DOHH2 (cell line): ENCODE data around the gene SQSTM1.

Experiments
- H3F3A ChIP-seq: fragments of 200-600 bp; sonication (generic), shearing (Covaris generic); 2 replicates; pipeline ENCODE4 v1.6.0; 2016; ENCODE audit warnings: antibody characterized with exemption, mild to moderate bottlenecking; ENCODE audit not compliant: control insufficient read depth, insufficient read depth
- H3K27ac ChIP-seq: fragments of 200-600 bp; sonication (generic); 2 replicates; pipeline ENCODE4 v1.5.1; 2014; ENCODE audit warnings: low read depth, mild to moderate bottlenecking, low read length, moderate library complexity
- H3K27me3 ChIP-seq: fragments of 200-600 bp; sonication (generic); 2 replicates; pipeline ENCODE4 v1.6.1; 2014; ENCODE audit warnings: mild to moderate bottlenecking, low read length, mixed read lengths; ENCODE audit not compliant: control insufficient read depth
- H3K36me3 ChIP-seq: fragments of 200-600 bp; sonication (generic); 2 replicates; pipeline ENCODE4 v1.6.1; 2014; ENCODE audit warnings: mild to moderate bottlenecking, low read length, moderate library complexity, mixed read lengths; ENCODE audit not compliant: control insufficient read depth
- H3K4me1 ChIP-seq: fragments of 200-600 bp; sonication (generic); 2 replicates; pipeline ENCODE4 v1.6.1; 2014; ENCODE audit warnings: mild to moderate bottlenecking, low read length, mixed read lengths; ENCODE audit not compliant: control insufficient read depth
- H3K4me2 ChIP-seq: fragments of 200-600 bp; sonication (generic); 2 replicates; pipeline ENCODE4 v1.6.0; 2014; ENCODE audit warnings: mild to moderate bottlenecking, low read length, moderate library complexity
- H3K4me3 ChIP-seq: fragments of 200-600 bp; sonication (generic); 2 replicates; pipeline ENCODE4 v1.5.1; 2014; ENCODE audit warnings: mild to moderate bottlenecking, low read length, mixed read lengths
- H3K79me2 ChIP-seq: fragments of 200-600 bp; sonication (generic); 2 replicates; pipeline ENCODE4 v1.6.1; 2014; ENCODE audit warnings: mild to moderate bottlenecking, low read length, mixed read lengths; ENCODE audit not compliant: control insufficient read depth
- H3K9me2 ChIP-seq: fragments of 200-600 bp; sonication (generic); replicated peaks from 2 replicates; pipeline ENCODE4 v1.6.1; 2014; ENCODE audit warnings: mild to moderate bottlenecking, low read length, mixed read lengths; ENCODE audit not compliant: control insufficient read depth
- H3K9me3 ChIP-seq: fragments of 200-600 bp; sonication (generic); 2 replicates; pipeline ENCODE4 v1.6.1; 2014; ENCODE audit warnings: antibody characterized with exemption, low read length, mixed read lengths; ENCODE audit not compliant: control insufficient read depth, insufficient read depth
- H4K20me1 ChIP-seq: fragments of 200-600 bp; sonication (generic); 2 replicates; pipeline ENCODE4 v1.6.0; 2014; ENCODE audit warnings: low read depth, mild to moderate bottlenecking, antibody characterized with exemption, low read length, moderate library complexity; ENCODE audit not compliant: control insufficient read depth, insufficient read depth
- CTCF ChIP-seq: fragments of 200-600 bp; sonication (generic); IDR thresholded peaks from one replicate; pipeline ENCODE4 v1.5.1; 2014; ENCODE audit warnings: antibody characterized with exemption, mild to moderate bottlenecking, low read depth, low read length; ENCODE audit not compliant: poor library complexity, severe bottlenecking
- EZH2phosphoT487 ChIP-seq: fragments of 200-600 bp; sonication (generic); IDR thresholded peaks from 2 replicates; pipeline ENCODE4 v1.6.1; 2017; ENCODE audit warnings: borderline replicate concordance, mild to moderate bottlenecking, antibody characterized with exemption, low read length, moderate library complexity, mixed read lengths

SQSTM1 gene

GRCh38 chr5:179836225-179837019 lies 15.7 kb downstream of the SQSTM1 start:
- no peaks in the 10 kb centered on the region for H4K20me1 ChIP-seq
- no peak for TF ChIP-seq EZH2phosphoT487
- TF ChIP-seq CTCF = no peak

GRCh38 chr5:179837076-179838011 lies 16.6 kb downstream of the SQSTM1 start:
- Histone ChIP-seq H3K27me3 (no peaks in the 10 kb centered on the region), H3K4me1 (no peaks in the 10 kb centered on the region), H3K9me3 (no peaks in the 10 kb centered on the region), H3K4me2 (no peak overlapping the region), H3K36me3 (peaks cover 51% of the 10 kb centered on the region), H3K27ac (no peak overlapping the region), H4K20me1 (no peaks in the 10 kb centered on the region), H3K79me2 (no peaks in the 10 kb centered on the region), H3K4me3 (no peak overlapping the region), H3K9me2 (no peaks in the 10 kb centered on the region), H3F3A (no peaks in the 10 kb centered on the region)
- TF ChIP-seq CTCF (no peak), EZH2phosphoT487 (no peak)

More at GRCh38 chr5:179836225-179837019, 15.7 kb downstream of the SQSTM1 start:
- H3K36me3 ChIP-seq = peaks cover 52% of the 10 kb centered on the region
- no peak overlapping the region for H3K4me3 ChIP-seq
- no peaks in the 10 kb centered on the region for H3K79me2 ChIP-seq
- H3K9me3 ChIP-seq = no peaks in the 10 kb centered on the region
- no peaks in the 10 kb centered on the region for H3K9me2 ChIP-seq
- no peaks in the 10 kb centered on the region for H3F3A ChIP-seq
- H3K4me1 ChIP-seq = no peaks in the 10 kb centered on the region
- H3K4me2 ChIP-seq = no peak overlapping the region
- H3K27ac ChIP-seq = no peak overlapping the region
- no peaks in the 10 kb centered on the region for H3K27me3 ChIP-seq

GRCh38 chr5:179839328-179840256 lies 18.9 kb downstream of the SQSTM1 start:
- Histone ChIP-seq H4K20me1 (no peaks in the 10 kb centered on the region), H3K9me2 (no peaks in the 10 kb centered on the region), H3F3A (no peaks in the 10 kb centered on the region), H3K27me3 (no peaks in the 10 kb centered on the region), H3K27ac (no peak overlapping the region), H3K9me3 (no peaks in the 10 kb centered on the region), H3K79me2 (no peaks in the 10 kb centered on the region), H3K4me1 (no peaks in the 10 kb centered on the region), H3K36me3 (peaks cover 35% of the 10 kb centered on the region), H3K4me3 (no peak overlapping the region), H3K4me2 (no peak overlapping the region)
- TF ChIP-seq EZH2phosphoT487 (no peak), CTCF (no peak)
